ENCODE measurements around the gene BCL2L14. TPM values are rescaled to one million over a fixed set of nuclear protein-coding genes. Genes with fewer than 3 reads are reported as not detected.

Gene BCL2L14
- total RNA-seq, 1 donor: not detected

DNA sequence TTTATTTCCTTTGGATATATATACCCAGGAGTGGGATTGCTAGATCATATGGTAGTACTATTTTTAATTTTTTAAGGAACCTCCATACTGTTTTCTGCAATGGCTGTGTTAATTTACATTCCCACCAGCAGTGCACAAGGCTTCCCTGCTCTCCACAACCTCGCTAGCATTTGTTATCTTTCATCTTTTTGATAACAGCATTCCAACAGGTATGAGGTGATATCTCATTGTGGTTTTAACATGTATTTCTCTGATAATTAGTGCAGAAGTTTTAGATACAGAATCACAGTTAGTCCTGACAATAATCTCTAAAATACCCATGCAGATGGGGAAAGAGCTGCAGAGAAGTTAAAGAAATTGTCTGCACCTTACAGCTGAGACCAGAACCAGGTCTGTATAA, 35.5 kb upstream of the BCL2L14 start:
- H3K4me3 ChIP-seq (ENCODE audit: low read depth, low read length): no peak overlapping the region
- TF ChIP-seq, protein P1, sequence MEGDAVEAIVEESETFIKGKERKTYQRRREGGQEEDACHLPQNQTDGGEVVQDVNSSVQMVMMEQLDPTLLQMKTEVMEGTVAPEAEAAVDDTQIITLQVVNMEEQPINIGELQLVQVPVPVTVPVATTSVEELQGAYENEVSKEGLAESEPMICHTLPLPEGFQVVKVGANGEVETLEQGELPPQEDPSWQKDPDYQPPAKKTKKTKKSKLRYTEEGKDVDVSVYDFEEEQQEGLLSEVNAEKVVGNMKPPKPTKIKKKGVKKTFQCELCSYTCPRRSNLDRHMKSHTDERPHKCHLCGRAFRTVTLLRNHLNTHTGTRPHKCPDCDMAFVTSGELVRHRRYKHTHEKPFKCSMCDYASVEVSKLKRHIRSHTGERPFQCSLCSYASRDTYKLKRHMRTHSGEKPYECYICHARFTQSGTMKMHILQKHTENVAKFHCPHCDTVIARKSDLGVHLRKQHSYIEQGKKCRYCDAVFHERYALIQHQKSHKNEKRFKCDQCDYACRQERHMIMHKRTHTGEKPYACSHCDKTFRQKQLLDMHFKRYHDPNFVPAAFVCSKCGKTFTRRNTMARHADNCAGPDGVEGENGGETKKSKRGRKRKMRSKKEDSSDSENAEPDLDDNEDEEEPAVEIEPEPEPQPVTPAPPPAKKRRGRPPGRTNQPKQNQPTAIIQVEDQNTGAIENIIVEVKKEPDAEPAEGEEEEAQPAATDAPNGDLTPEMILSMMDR (IDR thresholded peaks at IDR 0.05; ENCODE audit: insufficient read depth, low read depth, low read length): no peak
- no peak for DNase-seq (ENCODE audit: low read depth)

DNA sequence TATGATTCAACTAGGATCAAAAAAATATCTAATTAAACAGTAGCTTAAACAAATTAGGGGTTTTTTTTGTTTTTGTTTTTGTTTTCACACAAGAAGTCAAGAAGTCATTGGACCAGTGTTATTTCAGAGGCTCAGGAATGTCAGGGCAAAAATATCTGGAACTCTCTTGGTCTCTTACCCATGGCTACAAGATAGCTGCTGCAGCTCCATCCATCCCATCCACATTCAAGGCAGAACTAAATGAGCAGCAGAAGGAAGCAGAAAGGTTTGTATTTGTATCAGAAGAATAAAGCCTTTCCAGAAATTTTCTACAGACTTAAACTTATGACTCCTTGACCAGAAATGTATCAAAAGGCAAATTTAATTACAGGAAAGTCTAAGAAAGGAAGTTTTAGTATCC, 33.8 kb upstream of the BCL2L14 start:
- DNase-seq (ENCODE audit: low read depth): no peak
- TF ChIP-seq, protein P1 (IDR thresholded peaks at IDR 0.05; ENCODE audit: insufficient read depth, low read depth, low read length): no peak
- no peak overlapping the region for H3K4me3 ChIP-seq (ENCODE audit: low read depth, low read length)

DNA sequence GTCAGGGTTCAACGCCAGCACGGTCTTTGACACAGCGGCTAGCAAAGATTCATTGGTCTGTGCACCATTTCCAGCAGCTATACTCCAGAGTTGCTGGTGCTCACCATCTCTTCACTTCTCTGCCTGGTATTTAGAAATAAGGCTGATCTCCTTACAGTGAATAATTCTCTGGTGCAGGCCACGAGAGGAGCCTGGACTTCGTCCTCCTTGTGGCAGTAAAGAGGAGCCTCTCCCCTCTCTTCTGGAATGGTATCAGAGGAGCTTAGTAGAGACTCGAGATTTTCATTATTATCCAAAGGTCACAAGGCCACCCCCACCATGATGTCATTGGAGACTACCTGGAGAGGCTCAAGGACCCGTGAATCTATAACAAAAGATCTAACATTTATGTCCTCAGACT, 30.8 kb upstream of the BCL2L14 start:
- TF ChIP-seq, protein P1 (IDR thresholded peaks at IDR 0.05; ENCODE audit: insufficient read depth, low read depth, low read length): no peak
- no peak for DNase-seq (ENCODE audit: low read depth)
- H3K4me3 ChIP-seq (ENCODE audit: low read depth, low read length): no peak overlapping the region

DNA sequence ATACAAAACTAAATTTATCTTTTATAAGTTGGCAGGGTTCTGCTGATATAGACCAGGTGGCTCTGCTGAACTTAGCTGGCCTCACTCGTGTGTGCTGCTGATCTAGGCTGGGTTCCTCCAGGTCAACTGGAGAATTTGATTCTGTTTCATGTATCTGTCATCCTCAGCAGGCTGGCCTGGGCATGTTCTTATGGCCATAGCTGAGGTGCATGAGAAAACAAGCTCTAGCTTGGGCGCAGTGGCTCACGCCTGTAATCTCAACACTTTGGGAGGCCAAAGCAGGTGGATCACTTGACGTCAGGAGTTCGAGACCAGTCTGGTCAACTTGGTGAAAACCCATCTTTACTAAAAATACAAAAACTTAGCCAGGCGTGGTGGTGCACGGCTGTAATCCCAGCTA, 24.3 kb upstream of the BCL2L14 start:
- no peak overlapping the region for H3K4me3 ChIP-seq (ENCODE audit: low read depth, low read length)
- DNase-seq (ENCODE audit: low read depth): peak; percentile 39
- TF ChIP-seq, protein P1 (IDR thresholded peaks at IDR 0.05; ENCODE audit: insufficient read depth, low read depth, low read length): no peak

GRCh38 chr12:12047682-12048081, 23.1 kb upstream of the BCL2L14 start:
- no peak for DNase-seq (ENCODE audit: low read depth)
- TF ChIP-seq, protein P1 (IDR thresholded peaks at IDR 0.05; ENCODE audit: insufficient read depth, low read depth, low read length): no peak
- H3K4me3 ChIP-seq (ENCODE audit: low read depth, low read length): no peak overlapping the region

GRCh38 chr12:12048266-12048665, 22.5 kb upstream of the BCL2L14 start:
- TF ChIP-seq, protein P1 (IDR thresholded peaks at IDR 0.05; ENCODE audit: insufficient read depth, low read depth, low read length): no peak
- no peak overlapping the region for H3K4me3 ChIP-seq (ENCODE audit: low read depth, low read length)
- DNase-seq (ENCODE audit: low read depth): no peak

GRCh38 chr12:12048714-12049113, 22.0 kb upstream of the BCL2L14 start:
- no peak overlapping the region for H3K4me3 ChIP-seq (ENCODE audit: low read depth, low read length)
- DNase-seq (ENCODE audit: low read depth): no peak
- TF ChIP-seq, protein P1 (IDR thresholded peaks at IDR 0.05; ENCODE audit: insufficient read depth, low read depth, low read length): no peak
